IMR-90 (cell line): ENCODE results near the gene CAGE1. TPM values are rescaled to one million over a fixed set of nuclear protein-coding genes. Genes with fewer than 3 reads are reported as not detected.

Experiments
- ATAC-seq: fragments of 200-7000 bp; cut with Tn5 transposase; 2 replicates; pipeline ENCODE4 v1.9.1; 2020; ENCODE audit warnings: low read depth, mild to moderate bottlenecking, moderate library complexity
- BruUV-seq: library from RNA; stranded (reverse); fragments of 400-500 nt; replicated peaks from 2 replicates; lab custom pipeline; 2021; lab: Mats Ljungman, UMichigan
- CTCF ChIA-PET: fragments of 300-600 bp; formaldehyde crosslinking; extraction: SDS; loops from one replicate; lab custom pipeline; 2021; ENCODE audit warnings: antibody characterized with exemption; lab: Yijun Ruan, JAX
- POLR2A ChIA-PET: fragments of 300-600 bp; sonication (Branson Sonifier 250); formaldehyde crosslinking; loops from one replicate; lab custom pipeline; 2022; ENCODE audit warnings: antibody characterized with exemption; ENCODE audit not compliant: unreplicated experiment; lab: Charles Lee
- DNase-seq: peaks from one replicate; pipeline ENCODE4 v3.0.0; 2013
- H2AFZ ChIP-seq: replicated peaks from 2 replicates; pipeline ENCODE3; 2013; ENCODE audit warnings: low read length, mild to moderate bottlenecking; ENCODE audit not compliant: poor library complexity
- H2AK5ac ChIP-seq: 2 replicates; pipeline ENCODE4 v1.6.1; 2013; ENCODE audit warnings: low read depth, low read length, inconsistent platforms
- H2AK9ac ChIP-seq: replicated peaks from 2 replicates; pipeline ENCODE3; 2013; ENCODE audit warnings: mild to moderate bottlenecking, low read depth, low read length, moderate library complexity; ENCODE audit not compliant: poor library complexity
- H2BK120ac ChIP-seq: 2 replicates; pipeline ENCODE4 v1.6.1; 2013; ENCODE audit warnings: low read depth, low read length, inconsistent platforms
- H2BK15ac ChIP-seq: 3 replicates; pipeline ENCODE4 v1.6.1; 2013; ENCODE audit warnings: low read depth, low read length, inconsistent platforms
- H2BK20ac ChIP-seq: 2 replicates; pipeline ENCODE4 v1.6.1; 2013; ENCODE audit warnings: low read depth, mild to moderate bottlenecking, inconsistent platforms, low read length, moderate library complexity
- H2BK5ac ChIP-seq: 2 replicates; pipeline ENCODE4 v1.6.1; 2013; ENCODE audit warnings: mild to moderate bottlenecking, low read depth, low read length, inconsistent platforms; ENCODE audit not compliant: poor library complexity, severe bottlenecking
- H3K14ac ChIP-seq: replicated peaks from 2 replicates; pipeline ENCODE4 v1.6.1; 2013; ENCODE audit warnings: low read depth, low read length, inconsistent platforms
- H3K18ac ChIP-seq: 2 replicates; pipeline ENCODE4 v1.6.1; 2013; ENCODE audit warnings: low read depth, low read length, control low read depth
- H3K23ac ChIP-seq: 2 replicates; pipeline ENCODE4 v1.6.1; 2013; ENCODE audit warnings: low read depth, low read length, inconsistent platforms
- H3K27ac ChIP-seq: 2 replicates; pipeline ENCODE4 v1.5.1; 2013; ENCODE audit warnings: mild to moderate bottlenecking, control low read depth, low read length; ENCODE audit not compliant: insufficient read depth
- H3K27me3 ChIP-seq: 2 replicates; pipeline ENCODE4 v1.6.1; 2013; ENCODE audit warnings: low read length; ENCODE audit not compliant: control insufficient read depth, insufficient read depth
- H3K36me3 ChIP-seq: 2 replicates; pipeline ENCODE4 v1.6.1; 2013; ENCODE audit warnings: low read length, mixed read lengths; ENCODE audit not compliant: control insufficient read depth, insufficient read depth
- H3K4ac ChIP-seq: 2 replicates; pipeline ENCODE4 v1.6.1; 2013; ENCODE audit warnings: low read depth, low read length, inconsistent platforms
- H3K4me1 ChIP-seq: 2 replicates; pipeline ENCODE4 v1.6.1; 2013; ENCODE audit warnings: low read length, mixed read lengths; ENCODE audit not compliant: control insufficient read depth, insufficient read depth
- H3K4me2 ChIP-seq: 2 replicates; pipeline ENCODE4 v1.6.1; 2013; ENCODE audit warnings: low read depth, mild to moderate bottlenecking, control low read depth, low read length, moderate library complexity
- H3K4me3 ChIP-seq: 2 replicates; pipeline ENCODE4 v1.5.1; 2013; ENCODE audit warnings: low read depth, mild to moderate bottlenecking, control low read depth, low read length, moderate library complexity; ENCODE audit not compliant: insufficient read depth
- H3K56ac ChIP-seq: 2 replicates; pipeline ENCODE4 v1.6.1; 2013; ENCODE audit warnings: low read length, inconsistent platforms; ENCODE audit not compliant: insufficient read depth; ENCODE audit errors: extremely low read depth
- H3K79me1 ChIP-seq, 2 experiments: 2 replicates each; pipeline ENCODE4 v1.6.1; 2013; ENCODE audit warnings: low read length in 2 of 2, inconsistent platforms in 1 of 2, low read depth in 1 of 2
- H3K9ac ChIP-seq: 2 replicates; pipeline ENCODE4 v1.6.1; 2013; ENCODE audit warnings: low read depth, low read length, control low read depth
- H3K9me1 ChIP-seq: 2 replicates; pipeline ENCODE4 v1.6.1; 2013; ENCODE audit warnings: low read length, inconsistent platforms; ENCODE audit not compliant: insufficient read depth
- H3K9me3 ChIP-seq: 2 replicates; pipeline ENCODE4 v1.6.1; 2013; ENCODE audit warnings: low read length; ENCODE audit not compliant: control insufficient read depth, insufficient read depth
- H4K20me1 ChIP-seq: 2 replicates; pipeline ENCODE4 v1.6.1; 2013; ENCODE audit warnings: low read length, inconsistent platforms; ENCODE audit not compliant: insufficient read depth
- H4K5ac ChIP-seq: 2 replicates; pipeline ENCODE4 v1.6.1; 2013; ENCODE audit warnings: mild to moderate bottlenecking, low read depth, low read length, control low read depth
- H4K8ac ChIP-seq, 2 experiments: 2 replicates each; pipeline ENCODE4 v1.6.1; 2013; ENCODE audit warnings: low read depth in 2 of 2, low read length in 2 of 2, control low read depth in 1 of 2, inconsistent platforms in 1 of 2
- H4K91ac ChIP-seq: 2 replicates; pipeline ENCODE4 v1.6.1; 2013; ENCODE audit warnings: low read depth, low read length, inconsistent platforms; ENCODE audit not compliant: insufficient read depth
- BHLHE40 ChIP-seq: fragments of 150-350 bp; IDR thresholded peaks from 2 replicates; pipeline ENCODE4 v1.6.1; 2016; ENCODE audit warnings: mild to moderate bottlenecking, low read depth, low read length
- CEBPB ChIP-seq: IDR thresholded peaks from 2 replicates; pipeline ENCODE4 v1.6.1; 2012; ENCODE audit warnings: low read depth, low read length, improper control_type of control experiment
- CHD1 ChIP-seq: IDR thresholded peaks from 2 replicates; pipeline ENCODE4 v1.6.1; 2012; ENCODE audit warnings: low read depth, low read length, improper control_type of control experiment
- CTCF ChIP-seq: conservative IDR thresholded peaks from 2 replicates; pipeline ENCODE4 v1.5.1; 2012; ENCODE audit warnings: mild to moderate bottlenecking, low read depth, low read length, improper control_type of control experiment
- ELK1 ChIP-seq: fragments of 150-350 bp; IDR thresholded peaks from 2 replicates; pipeline ENCODE4 v1.6.1; 2016; ENCODE audit warnings: low read depth, mild to moderate bottlenecking, low read length, moderate library complexity, borderline replicate concordance
- FOS ChIP-seq: fragments of 150-350 bp; IDR thresholded peaks from 2 replicates; pipeline ENCODE4 v1.6.1; 2016; ENCODE audit warnings: low read depth, low read length
- MAFK ChIP-seq: IDR thresholded peaks from 2 replicates; pipeline ENCODE4 v1.6.1; 2012; ENCODE audit warnings: low read depth, low read length, improper control_type of control experiment
- MAZ ChIP-seq: IDR thresholded peaks from 2 replicates; pipeline ENCODE4 v1.6.1; 2012; ENCODE audit warnings: low read depth, mild to moderate bottlenecking, low read length, improper control_type of control experiment, moderate library complexity, borderline replicate concordance
- MXI1 ChIP-seq: IDR thresholded peaks from 2 replicates; pipeline ENCODE4 v1.6.1; 2012; ENCODE audit warnings: low read depth, mild to moderate bottlenecking, low read length, moderate library complexity, borderline replicate concordance
- NFE2L2 ChIP-seq: fragments of 150-350 bp; IDR thresholded peaks from 2 replicates; pipeline ENCODE4 v1.6.1; 2016; ENCODE audit warnings: low read depth, mild to moderate bottlenecking, low read length
- POLR2A ChIP-seq: IDR thresholded peaks from 2 replicates; pipeline ENCODE4 v1.6.1; 2012; ENCODE audit warnings: mild to moderate bottlenecking, low read depth, low read length
- RAD21 ChIP-seq: IDR thresholded peaks from 2 replicates; pipeline ENCODE4 v1.6.1; 2012; ENCODE audit warnings: low read length, improper control_type of control experiment
- RCOR1 ChIP-seq: IDR thresholded peaks from 2 replicates; pipeline ENCODE4 v1.6.1; 2012; ENCODE audit warnings: mild to moderate bottlenecking, low read length, improper control_type of control experiment; ENCODE audit not compliant: insufficient replicate concordance
- RFX5 ChIP-seq: IDR thresholded peaks from 2 replicates; pipeline ENCODE4 v1.8.0; 2012; ENCODE audit warnings: low read depth, mild to moderate bottlenecking, low read length, moderate library complexity
- SMC3 ChIP-seq: fragments of 150-350 bp; IDR thresholded peaks from 2 replicates; pipeline ENCODE4 v1.6.1; 2016; ENCODE audit warnings: low read depth, mild to moderate bottlenecking, antibody characterized with exemption, low read length, moderate library complexity
- USF2 ChIP-seq: fragments of 150-350 bp; IDR thresholded peaks from 2 replicates; pipeline ENCODE4 v1.6.1; 2017; ENCODE audit warnings: mild to moderate bottlenecking, antibody characterized with exemption, low read length, low read depth
- WGBS, 2 experiments: methylation state at CpG; one replicate each; pipeline versions ENCODE4 v1.1.5 to v1.1.7; 2013; ENCODE audit warnings: missing lambda C conversion rate in 2 of 2; ENCODE audit not compliant: insufficient read length in 1 of 2; ENCODE audit errors: extremely low coverage in 2 of 2; 5-methylcytosine and 5-hydroxymethylcytosine counted together
- dilution Hi-C: fragments of 300-500 bp; cut with HindIII; formaldehyde crosslinking; loops from one replicate; pipeline ENCODE4 v1.14.3; 2018; ENCODE audit warnings: low sequenced_read_pairs; ENCODE audit not compliant: unreplicated experiment
- in situ Hi-C: fragments of 300-500 bp; cut with MboI; formaldehyde crosslinking; loops from 3 replicates; pipeline ENCODE4 v1.14.3; 2019; ENCODE audit warnings: low sequenced_read_pairs, inconsistent platforms, mixed read lengths
- intact Hi-C: fragments of 100-400 bp; cut with micrococcal nuclease; formaldehyde crosslinking; loops from 2 replicates; pipeline ENCODE4 v1.10.0; 2022
- polyA plus RNA-seq, 3 experiments: library from polyadenylated mRNA; depleted of rRNA; stranded (reverse); fragments of >200 nt; gene quantifications; 2 replicates each; pipeline ENCODE4 v1.2.3, GENCODE V29; 2012; ENCODE audit warnings: low replicate concordance in 1 of 3
- total RNA-seq: library from RNA; depleted of rRNA; stranded (reverse); fragments of >200 nt; gene quantifications from 2 replicates; pipeline ENCODE4 v1.2.3, GENCODE V29; 2012

The CAGE1 gene
- total and polyA plus RNA-seq, 2 of the 4 experiments (the other 2 are of a cell fraction) = not detected

DNA sequence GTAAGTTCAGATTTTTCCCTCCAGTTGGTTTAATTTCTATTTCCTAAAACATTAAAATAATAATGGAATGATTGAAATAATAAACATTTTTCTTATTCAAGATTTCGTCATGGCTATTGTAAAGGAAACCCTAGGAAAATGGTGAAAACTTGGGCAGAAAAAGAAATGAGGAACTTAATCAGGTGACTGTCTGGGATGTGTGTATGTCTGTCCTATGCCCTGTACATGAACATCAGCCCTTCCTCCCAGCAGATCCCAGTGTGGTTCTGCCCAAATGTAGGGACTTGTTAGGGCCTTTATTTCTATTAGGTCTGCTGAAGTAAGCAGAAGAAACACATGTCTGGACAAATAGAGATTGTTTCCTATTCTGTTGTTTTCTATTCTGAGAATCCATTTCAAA is 13.2 kb upstream of the CAGE1 start:
- dilution Hi-C loops = no loop called here

More for the DNA sequence above, 13.2 kb upstream of the CAGE1 start:
- Histone ChIP-seq H3K14ac (no peak overlapping the region), H4K8ac (no peak overlapping the region), H3K4me1 (no peaks in the 10 kb centered on the region), H3K4ac (no peak overlapping the region), H2BK120ac (no peak overlapping the region), H3K27ac (no peak overlapping the region), H2AFZ (no peak overlapping the region), H2BK5ac (no peak overlapping the region), H2BK20ac (no peak overlapping the region), H2AK9ac (no peak overlapping the region), H2AK5ac (no peak overlapping the region), H4K5ac (no peak overlapping the region), H4K20me1 (no peaks in the 10 kb centered on the region), H3K4me2 (no peak overlapping the region), H3K79me1 (peaks cover 3% of the 10 kb centered on the region in 2 experiments; a peak in 2 of 4 replicates), H2BK15ac (no peak overlapping the region), H3K9me1 (no peaks in the 10 kb centered on the region), H3K4me3 (no peak overlapping the region), H3K9ac (no peak overlapping the region), H3K18ac (no peak overlapping the region), H4K91ac (no peak overlapping the region), H3K56ac (no peak overlapping the region), H3K9me3 (no peaks in the 10 kb centered on the region), H3K27me3 (no peaks in the 10 kb centered on the region), H3K23ac (no peak overlapping the region), H3K36me3 (peaks cover 29% of the 10 kb centered on the region)
- TF ChIP-seq NFE2L2 = no peak
- TF ChIP-seq SMC3 = no peak
- TF ChIP-seq RAD21 = no peak
- TF ChIP-seq RCOR1 = no peak
- TF ChIP-seq POLR2A = no peak
- TF ChIP-seq RFX5 = no peak
- no peak for TF ChIP-seq MXI1
- no peak for TF ChIP-seq CTCF
- no peak for TF ChIP-seq CEBPB
- TF ChIP-seq USF2 = no peak
- TF ChIP-seq CHD1 = no peak
- no peak for TF ChIP-seq ELK1
- TF ChIP-seq MAFK = no peak
- no peak for TF ChIP-seq FOS
- no peak for TF ChIP-seq BHLHE40
- no peak for TF ChIP-seq MAZ
- WGBS, 2 experiments = no CpG with 5 or more reads among the region's 1 CpG
- ChIA-PET CTCF (no interaction called here), POLR2A (no interaction called here)
- DNase-seq (no peak), ATAC-seq (no peak)
- no TSS peak for BruUV-seq
- intact Hi-C loops (no loop called here), in situ Hi-C loops (loop anchor here (10.0 kb wide), 2 partner anchors 118 to 182 kb away; no protein-coding TSS in a partner anchor)
